NOMO-1 (cell line): ENCODE data around the gene CACNA2D1.

Source experiments
- DNase-seq, 2 experiments: peaks; one replicate each; lab custom pipeline; 2025; ENCODE audit not compliant: unreplicated experiment in 2 of 2; lab: John Stamatoyannopoulos, UW

CACNA2D1 gene

DNA sequence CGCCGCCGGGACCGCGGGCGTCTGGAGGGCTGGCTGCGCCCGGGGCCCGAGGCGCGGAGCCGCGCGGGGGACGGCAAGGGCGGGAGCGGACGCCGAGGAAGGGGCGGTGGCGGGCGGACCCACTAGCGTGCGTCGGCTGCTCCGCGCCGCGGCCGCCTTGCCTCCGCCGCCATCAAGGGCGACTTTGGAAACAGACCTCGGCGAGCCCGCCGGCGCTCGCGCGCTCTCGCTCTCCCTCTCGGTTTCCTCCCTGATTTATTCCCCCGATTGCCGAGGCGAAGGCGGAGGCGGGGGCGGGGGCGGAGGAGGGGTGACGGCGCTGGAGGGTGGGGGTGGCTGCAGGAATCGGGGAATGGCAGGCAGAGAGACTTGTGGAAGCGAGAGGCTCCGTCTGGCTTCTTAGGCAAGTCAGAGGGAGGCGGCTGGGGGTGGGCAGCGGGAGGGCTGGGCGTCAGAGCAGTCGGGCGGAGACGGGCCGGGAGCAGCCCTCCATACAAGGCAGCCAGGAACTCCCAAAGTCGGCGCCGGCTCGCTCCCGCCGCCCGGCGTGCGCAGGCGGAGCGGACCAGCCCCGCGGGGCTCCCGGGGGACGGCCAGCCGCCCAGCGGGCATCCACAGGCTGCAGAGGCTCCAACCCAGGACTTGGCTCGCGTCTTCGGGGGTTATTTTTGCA, at the start of gene CACNA2D1:
Gene CACNA2D1, minus strand, starts transcription at position 231 of the 673 bp plus-strand sequence.
- peak; percentile 60 to 64 for DNase-seq

DNA sequence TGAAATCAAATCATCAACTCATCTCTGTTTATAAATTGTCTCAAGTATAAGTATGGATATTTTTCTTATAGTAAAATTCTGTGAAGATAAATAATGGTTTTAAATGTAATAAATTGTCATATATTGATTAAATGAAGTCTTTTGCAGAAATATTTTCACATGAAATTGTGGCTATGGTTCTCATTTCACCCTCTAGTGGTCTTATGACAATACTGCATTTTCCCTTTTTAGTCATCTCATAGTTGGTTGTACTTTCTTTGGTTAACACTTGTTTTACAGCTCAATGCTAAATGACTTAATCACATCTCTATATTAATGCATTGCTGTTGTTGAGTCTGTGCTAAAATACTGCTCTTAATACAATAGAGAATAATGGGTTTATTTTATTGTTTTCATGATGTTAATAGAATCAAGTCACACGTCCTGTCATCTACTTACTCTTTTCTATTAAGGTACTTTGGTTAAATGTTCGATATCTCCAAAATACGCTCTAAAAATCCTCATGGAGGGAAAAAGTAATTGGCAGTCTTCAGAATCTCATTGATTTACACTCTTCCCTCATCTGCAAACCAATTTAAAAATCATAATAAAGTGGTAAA, 38.0 kb upstream of the CACNA2D1 start:
- DNase-seq, result peak in 1 of 2 experiments; percentile 62

DNA sequence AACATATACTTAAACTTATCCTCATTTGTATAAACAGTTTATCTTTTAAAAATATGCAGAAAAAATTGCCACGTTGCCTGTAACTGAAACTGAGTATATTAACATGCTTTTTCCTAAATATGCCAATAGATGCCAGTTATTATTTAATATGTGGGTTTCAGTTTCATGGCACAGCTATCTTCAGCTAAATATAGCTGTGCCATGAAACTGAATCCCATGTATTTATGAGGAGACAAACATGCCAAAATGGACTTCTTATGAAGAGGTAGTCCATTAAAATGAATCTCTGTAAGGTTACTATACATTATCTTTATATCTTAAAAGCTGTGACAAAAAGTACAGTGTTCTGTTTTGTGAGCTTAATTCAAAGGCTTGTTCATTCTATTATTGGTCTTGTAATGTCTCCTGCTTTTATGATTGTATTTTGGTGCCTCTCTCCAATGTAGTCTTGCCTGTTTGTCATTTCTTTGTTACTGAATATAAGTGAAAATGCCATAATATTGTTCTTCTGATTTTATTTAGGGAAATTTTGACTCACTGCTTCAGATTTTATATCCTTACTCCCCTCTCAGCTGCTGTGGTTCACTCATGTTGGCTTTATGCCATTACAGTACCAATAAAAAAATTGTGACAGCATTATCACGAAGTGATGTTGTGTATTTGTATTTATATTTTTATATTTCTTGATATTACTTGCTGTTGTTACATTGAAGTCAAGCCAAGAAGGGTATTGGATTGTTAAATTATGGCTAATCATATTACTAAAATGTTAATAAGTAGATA, 34.3 kb upstream of the CACNA2D1 start:
- DNase-seq, result no peak

DNA sequence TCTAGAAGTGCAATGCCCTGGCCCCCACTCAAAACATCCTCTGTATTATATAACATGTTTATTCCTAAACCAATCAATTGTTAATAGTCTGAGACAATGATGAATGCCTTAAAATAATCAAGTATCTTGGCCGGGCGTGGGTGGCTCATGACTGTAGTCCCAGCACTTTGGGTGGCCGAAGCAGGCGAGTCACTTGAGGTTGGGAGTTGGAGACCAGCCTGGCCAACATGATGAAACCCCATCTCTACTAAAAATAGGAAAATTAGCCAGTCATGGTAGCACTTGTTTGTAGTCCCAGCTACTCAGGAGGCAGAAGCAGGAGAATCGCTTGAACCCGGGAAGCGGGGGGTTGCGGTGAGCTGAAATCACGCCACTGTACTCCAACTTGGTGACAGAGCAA, 29.4 kb upstream of the CACNA2D1 start:
- DNase-seq, result no peak

DNA sequence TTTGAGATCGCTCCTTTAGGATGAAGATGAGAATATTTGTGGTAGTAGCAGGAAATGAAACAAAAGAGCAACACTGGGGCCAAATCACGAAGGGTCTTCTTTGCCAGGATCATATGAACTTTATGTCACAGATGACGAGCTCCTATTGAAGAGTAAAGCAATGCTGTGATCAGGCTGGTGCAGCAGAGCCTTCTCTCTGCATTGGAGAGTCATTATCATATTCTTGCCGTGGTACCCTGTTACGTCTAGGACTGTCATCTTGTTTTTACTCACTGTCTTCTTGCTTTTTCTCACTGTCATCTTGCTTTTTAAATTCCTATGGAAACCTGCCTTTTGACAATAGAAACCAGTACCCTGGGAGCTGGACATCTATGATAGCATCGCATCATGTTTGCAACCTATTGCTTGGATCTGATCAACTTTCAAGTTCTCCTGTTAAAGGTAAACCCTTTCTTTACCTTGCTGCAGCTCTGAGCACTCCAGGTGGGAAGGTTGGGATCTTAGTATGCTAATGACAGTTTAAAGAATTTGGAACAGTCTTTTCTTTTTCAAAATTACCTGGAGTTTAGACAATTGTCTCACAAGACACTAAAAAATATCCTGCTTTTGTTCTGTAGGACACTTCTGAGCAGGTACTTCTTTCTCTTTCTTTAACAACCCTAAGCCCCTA, 27.9 kb upstream of the CACNA2D1 start:
- no peak for DNase-seq

DNA sequence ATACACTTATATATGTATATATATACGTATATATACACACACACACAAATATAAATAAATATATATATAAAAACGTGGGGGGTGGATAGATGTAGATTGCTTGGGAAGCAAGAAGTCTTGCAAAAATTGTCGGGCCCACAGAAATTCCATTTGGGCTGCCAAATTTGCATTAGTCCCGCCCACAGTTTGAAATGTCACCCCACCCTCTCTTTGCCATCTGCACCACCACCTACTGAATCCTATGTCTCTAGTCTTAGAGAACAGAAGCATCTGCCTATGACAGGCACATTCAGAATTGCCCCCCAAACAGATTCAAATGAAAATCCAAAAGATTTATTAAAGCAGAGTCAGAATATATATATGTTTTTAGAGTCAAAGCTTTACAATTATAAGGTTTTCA, 25.6 kb upstream of the CACNA2D1 start:
- DNase-seq, result no peak

DNA sequence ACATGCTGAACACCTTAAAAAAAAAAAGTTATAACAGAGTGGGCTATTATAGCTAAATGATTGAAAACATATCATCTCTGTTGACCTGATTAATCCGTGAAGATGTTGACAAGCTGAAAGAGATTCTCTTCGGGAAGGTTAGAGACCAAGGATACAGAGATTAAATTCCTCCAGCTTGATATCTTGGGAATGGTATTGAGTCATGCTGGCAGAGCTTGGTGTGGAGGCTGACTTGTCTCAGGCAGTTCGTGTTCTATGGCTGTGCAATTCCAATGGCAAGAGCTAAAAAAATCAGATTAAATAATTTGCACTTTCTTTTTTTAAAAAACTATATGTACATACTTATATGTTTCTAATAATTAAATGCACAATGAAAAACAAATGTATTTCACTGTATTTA, 24.9 kb upstream of the CACNA2D1 start:
- no peak for DNase-seq

DNA sequence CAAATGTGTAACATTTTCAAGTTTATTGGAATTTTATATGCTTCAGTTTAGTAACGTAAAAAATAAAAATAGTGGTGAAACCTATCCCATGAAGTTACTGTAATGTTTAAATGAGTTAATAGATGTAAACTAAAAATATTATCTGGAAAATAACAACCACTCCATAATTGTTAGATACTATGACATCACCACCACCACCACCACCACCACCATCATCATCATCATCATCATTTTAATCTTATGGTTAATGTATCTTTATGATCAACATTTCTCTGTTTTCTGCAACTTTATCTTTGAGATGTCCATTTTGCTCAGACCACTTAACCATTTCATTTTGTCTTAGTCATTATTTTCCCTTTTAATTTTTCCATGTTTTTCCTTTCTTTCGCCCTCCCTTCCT, 23.4 kb upstream of the CACNA2D1 start:
- DNase-seq, result no peak

DNA sequence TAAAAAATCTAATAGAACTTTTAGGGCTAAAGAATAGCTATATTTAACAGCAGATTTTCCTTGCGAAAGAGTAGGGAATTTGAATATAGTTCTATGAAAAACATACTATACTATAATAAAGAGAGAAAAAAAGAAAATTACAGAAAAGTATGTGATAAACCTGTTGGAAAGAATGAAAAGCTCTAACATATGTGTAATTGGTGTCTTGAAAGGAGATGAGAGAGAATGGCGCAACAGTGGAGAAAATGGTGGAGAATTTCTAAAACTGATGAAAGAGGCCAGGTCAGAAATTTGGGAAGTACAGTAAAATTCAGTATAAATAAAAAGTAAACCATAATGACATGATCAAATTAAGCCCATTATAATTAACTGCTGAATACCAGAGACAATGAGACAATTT, 20.8 kb upstream of the CACNA2D1 start:
- DNase-seq, result no peak

DNA sequence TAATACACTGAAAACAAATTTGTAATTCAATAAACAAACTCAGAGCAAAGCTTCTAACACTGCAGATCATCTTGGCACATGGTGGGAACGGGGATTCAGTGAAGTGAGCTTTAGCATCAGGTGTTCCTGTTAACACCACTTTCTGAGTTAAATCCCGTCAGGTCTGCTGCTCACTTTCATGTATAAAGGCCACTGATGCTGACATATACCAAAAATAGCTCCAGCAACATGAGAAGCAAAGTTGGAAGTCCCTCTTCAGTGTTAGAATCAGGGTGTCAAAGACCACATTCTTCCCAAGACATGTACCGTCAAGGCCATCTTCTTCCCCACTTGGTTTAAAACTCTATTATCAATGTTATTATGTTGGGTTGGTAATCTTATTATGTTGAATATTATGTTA, 11.7 kb upstream of the CACNA2D1 start:
- no peak for DNase-seq

DNA sequence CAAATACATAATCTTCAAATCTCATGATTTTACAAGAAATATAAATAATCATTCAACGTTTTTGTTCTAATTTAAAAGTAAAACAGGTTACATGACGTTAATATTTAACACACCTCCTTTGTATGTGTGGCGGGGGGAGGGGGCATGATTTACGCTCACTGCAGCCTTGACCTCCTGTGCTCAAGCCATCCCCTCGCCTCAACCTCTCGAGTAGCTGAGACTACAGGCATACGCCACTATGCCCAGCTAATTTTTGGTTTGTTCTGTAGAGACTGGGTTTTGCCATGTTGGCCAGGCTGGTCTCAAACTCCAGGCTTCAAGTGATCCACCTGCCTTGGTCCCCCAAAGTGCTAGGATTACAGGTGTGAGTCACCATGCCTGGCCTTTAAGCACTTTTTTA, 7.2 kb upstream of the CACNA2D1 start:
- DNase-seq, result no peak

DNA sequence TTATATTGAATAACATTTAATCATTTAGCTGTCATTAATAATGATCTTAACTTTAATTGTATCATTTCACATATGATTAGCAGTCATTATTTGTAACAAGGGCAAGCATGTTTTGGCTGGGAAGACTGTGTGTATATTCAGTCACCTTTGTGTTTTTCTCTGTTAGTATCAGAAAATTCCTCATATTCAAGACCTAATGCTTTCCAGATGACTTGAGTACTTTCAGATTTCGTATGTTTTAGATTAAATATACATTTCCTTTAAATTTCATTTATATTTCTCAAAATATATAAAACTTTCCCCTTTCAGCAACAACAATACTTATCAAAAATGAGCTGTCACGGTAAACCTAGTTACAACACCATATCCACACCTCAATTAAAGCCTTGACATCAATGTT, 6.3 kb upstream of the CACNA2D1 start:
- no peak for DNase-seq

DNA sequence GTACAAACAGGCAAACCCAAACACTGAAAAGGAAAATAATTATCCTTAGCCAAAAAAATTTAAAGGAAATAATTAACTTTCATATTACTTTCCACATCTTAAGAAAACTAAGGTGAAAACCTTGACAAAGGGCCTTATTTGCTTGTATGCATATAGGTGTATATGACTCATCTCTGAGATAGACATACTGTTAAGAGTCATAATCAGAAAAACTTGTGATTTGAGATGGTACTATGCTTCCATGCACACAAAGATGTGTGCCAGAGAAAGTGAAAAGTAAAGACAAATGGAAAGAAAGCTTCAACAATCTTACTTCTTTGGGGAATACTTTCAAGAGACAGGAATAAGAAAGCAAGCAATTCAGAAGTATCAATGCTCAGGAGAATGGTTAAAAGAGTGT, 3.3 kb upstream of the CACNA2D1 start:
- no peak for DNase-seq

DNA sequence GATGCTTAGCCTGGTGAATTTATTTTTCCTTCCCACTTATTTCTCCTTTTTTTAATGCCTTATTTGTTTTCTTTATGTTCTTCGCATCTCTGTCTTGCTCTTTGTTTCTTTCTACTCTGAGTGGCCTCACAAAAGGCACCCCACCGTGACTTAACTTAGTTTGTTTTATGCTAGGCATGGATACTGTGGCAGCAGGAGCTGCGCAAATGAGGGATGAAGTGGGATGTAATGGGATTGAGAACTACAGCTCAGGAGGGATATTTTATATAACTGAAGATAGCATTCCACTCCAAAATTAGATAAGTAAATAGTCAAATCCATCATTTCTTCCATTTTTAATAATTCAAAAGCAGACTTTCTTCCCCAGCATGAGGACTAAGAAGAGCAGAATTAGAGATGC, 1.7 kb upstream of the CACNA2D1 start:
- no peak for DNase-seq

DNA sequence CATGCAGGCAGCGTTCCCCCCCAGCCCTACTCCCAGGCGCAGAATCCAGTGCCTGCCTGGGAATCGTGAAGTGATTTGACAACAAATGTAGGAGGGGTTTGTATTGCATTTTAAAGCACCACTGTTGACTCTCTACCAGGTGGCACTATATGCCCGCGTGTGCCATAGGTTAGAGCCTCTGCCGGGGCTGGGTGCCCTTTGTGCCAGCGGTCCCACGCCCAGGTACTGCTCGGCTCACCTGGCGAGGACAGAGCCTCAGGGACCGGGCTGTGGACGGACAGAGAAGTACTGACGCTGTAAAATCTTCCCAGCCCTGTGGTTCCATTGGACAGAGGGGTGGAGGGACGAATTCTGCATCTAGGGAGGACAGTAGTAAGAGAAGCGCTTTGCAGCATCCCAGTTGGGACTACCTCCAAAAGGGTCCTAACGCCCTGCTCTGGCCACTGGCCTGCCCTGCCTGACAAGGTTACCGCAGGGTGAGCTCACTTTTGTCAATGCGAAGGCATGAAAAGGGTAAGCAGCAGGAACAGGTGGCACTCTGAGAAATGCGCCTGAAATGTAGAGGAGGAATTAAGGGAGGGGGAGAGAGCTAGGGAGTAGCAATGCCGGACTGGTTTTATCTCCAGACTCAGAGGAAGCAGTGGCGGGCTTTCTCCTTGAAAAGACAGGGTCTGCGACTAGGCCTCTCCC, 788 bp upstream of the CACNA2D1 start:
- DNase-seq, result no peak

DNA sequence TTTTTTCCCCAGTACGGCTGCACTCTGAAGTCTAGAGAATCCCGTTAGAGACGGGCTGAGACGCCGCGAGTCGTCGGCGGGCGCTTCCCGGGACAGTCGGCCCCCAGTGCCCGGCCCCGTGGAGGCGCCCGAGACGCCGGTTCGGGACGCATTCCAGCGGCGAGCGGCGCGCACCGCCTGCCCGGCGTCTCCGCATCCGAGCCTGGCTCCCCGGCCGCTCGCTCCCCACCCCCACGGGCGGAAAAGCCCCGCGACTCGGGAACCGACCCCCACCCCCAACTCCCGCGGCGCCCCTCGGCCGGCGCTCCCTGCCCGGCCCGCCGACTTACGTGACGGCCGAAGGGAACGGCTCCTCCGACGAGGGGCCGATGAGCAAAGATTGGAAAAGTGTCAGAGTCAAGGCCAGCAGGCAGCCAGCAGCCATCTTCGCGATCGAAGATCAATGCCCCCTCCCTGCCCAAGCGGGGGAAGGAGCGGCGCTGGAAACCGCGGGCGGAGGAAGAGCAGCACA, 486 bp downstream of the CACNA2D1 start:
- peak; percentile 37 to 64 for DNase-seq

DNA sequence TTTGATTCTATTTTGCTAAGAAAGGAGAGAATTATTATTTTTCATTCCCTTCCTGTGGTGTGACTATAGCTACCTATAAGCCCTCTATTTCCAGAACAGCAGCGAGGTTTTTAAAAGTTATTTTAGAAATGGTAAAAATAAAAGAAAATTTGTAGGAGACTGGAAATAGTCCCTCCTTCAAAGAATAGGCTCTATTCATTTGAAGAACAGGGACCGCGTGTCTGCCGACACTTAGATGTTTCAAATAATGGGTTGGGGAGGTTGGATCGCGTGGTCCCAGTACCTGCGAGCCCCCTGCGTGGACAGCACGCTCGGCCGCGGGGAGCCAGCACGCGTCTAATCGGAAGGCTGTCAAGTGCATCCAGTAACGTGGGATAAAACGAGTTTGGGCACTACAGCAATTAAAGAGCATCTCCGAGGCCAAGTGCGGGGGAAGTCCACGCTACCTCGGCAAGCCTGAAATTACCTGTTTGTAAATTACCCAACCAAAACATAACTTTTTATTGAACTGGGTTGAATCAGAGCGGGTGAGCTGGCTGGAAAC, 1.0 kb downstream of the CACNA2D1 start:
- peak in 1 of 2 experiments; percentile 15 for DNase-seq

DNA sequence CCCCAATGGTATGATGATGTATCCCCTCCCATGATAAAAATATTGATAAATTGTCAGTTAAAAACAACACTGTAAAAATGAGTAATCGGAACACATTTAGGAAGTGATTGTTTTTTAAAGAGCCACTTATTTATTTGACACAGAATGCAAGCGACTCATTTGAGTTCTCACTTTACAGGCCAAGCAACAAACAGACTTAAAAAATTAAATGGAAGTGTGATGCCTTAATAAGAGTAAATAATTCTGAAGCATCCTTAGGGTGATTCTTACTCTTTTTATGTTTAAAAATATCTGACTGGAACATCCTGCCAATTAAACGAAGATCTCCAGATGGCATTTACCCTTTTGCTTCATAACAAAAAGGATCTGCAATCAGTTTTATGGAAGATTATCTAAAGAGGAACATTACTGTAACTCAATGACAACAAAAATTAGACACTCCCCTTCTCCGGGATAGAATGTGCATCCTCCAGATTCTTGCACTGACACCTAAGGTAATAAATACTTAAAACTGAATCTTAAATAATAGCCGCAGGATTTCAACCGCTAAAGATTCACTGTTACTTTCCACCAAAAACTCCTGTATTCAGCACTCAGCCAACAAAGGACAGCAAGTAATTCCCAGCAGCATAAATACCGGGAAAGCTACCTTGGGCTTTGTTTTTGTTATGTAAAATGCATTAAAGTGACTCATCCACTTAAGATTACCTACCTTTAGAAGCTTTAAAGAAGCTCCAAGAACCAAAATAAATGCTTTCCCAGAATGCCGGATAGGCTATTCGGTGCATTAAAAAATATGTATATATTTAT, 1.7 kb downstream of the CACNA2D1 start:
- no peak for DNase-seq

DNA sequence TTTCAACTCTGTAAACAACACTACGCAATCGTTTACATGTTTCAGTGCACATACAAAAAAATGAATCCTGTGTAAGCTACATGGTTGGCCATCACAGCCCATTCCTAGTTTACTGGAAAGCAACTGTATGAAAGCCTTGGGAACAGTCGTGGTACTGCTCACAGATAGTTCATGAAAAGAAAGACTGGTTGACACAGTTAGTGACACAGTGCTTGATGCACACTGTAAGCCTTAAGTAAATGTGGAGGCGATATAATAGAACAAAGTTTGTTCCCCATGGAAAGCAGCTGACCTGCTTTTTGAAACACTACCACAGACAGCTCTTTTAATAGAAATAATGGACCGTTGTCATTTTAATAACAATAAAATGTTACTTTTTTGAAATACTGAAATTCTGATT, 5.1 kb downstream of the CACNA2D1 start:
- no peak for DNase-seq

DNA sequence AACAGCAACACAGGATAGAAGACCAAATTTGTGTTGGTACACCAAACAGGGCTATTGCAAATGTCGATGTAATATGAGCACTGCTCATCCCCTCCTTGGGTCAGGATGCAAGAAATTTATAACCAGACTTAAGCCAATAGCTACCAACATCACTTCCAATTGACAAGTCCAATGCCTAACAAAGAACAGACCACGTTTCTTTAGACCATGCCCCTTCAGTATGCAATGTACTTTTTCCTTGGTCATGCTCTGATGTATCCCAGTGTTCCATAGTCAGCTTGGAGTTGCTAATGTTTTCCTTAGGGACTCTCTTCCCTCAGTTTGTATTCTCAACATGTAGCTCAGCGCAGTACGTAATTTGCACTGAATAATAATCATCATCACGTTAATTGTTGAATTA, 7.8 kb downstream of the CACNA2D1 start:
- DNase-seq, result no peak
